GM15510 (cell line): Measurements from ENCODE around the gene PEDS1.

Experiments used
- POLR2A ChIP-seq: IDR thresholded peaks from 3 replicates; pipeline ENCODE4 v1.6.1; 2011; ENCODE audit warnings: borderline replicate concordance; ENCODE audit not compliant: insufficient read length; ENCODE audit errors: extremely low read depth

Gene PEDS1

DNA sequence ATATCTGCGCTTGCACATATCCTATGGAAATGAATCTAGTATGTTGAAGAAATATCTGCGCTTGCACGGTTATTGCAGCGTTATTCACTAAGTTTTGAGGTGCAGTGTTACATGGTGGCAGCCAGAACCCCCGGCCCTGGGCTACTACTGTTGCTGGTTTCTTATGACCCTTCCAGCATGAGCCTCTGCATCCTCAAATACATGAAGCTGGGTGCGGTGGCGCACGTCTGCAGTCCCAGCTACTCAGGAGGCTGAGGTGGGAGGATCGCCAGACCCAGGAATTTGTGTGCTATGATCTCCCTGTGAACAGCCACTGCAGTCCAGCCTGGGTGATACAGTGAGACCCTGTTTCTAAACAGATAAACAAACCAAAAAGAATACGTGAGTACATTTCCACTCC is 27.8 kb upstream of the PEDS1 start:
- no peak for TF ChIP-seq POLR2A

DNA sequence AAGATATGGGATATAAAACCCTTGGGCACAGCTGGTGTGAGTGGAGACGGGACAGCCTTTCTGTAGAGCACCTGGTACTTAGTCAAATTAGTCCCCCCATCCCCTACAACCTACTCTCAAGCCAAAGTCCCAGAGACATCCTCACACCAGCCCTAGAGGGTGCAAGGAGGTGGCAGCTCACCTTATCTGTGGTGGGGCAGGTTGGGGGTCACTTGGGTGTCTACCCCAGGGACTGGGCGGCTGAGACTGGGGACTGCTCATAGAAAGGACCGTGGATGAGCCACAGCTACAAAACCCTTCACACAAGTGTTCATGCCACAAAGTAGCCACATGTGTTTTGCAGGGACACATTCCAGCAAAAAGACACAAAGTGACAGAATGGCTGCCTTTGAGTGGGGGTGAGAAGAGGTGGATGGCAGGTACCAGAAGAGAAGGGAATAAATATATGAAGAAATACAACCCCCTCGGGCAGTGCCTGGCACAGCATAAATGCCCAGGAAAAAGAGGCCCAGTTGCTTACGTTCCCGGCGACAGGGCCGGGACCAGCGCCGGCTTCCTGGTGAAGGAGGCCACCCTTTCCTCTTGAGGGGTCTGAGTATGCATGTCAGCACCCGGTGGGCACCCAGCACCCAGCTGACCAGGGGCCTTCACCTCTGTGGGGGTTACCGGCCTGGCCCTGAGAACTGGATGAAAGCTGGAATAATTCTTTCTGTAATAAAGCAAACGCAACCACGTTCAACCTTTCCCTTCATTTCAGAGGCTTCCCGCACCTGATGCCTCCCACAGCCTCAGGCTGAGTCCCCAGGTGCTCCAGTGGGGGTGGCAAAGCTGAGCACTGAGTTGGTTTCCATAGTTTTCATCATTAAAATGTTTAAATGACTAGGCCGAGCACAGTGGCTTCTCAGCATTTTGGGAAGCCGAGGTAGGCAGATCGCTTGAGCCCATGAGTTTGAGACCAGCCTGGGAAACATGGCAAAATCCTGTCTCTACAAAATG is 22.7 kb upstream of the PEDS1 start:
- TF ChIP-seq POLR2A = no peak

DNA sequence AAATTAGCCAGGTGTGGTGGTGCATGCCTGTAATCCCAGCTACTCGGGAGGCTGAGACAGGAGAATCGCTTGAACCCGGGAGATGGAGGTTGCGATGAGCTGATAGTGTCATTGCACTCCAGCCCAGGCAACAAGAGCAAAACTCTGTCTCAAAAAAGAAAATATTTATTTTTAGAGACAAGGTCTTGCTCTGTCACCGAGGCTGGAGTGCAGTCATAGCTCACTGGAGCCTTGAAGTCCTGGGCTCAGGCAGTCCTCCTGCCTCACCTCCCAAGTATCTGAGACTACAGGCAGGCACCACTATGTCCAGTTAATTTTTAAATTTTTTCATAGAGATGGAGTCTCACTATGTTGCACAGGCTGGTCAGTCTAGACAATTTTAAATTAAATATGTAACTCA is 20.9 kb upstream of the PEDS1 start:
- no peak for TF ChIP-seq POLR2A

DNA sequence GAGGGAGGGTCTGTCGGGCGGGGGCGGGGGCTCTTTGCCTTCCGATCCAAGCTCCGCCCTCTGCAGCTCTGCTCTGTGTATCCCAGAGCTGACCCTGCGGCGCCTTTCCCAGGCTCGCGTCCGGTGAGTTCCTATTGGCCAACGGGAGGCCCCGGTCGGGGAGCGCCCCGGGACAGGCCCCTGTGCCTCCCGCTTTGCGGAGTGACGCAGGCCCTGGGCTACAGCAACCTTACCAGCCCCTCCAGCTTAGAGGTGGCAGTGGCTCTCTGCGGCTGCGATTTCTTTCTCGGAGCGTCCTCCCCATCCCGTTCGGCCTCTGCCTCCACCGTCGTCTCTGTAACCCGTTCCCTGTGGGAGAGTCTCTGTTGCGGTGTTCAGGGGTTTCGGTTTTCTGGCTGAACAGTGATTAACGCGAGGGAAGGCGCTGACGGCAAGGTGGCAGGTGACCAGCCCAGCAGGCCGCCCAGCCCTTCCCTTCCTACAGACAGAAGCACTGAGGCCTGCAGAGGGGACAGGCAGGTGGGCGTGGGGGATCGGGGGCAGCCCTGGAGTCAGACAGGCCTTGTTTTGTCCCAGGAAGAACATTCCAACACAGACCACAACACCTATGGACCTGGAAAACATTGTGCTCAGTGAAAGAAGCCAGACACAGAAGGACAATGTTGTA is 19.0 kb upstream of the PEDS1 start:
- TF ChIP-seq POLR2A = no peak

DNA sequence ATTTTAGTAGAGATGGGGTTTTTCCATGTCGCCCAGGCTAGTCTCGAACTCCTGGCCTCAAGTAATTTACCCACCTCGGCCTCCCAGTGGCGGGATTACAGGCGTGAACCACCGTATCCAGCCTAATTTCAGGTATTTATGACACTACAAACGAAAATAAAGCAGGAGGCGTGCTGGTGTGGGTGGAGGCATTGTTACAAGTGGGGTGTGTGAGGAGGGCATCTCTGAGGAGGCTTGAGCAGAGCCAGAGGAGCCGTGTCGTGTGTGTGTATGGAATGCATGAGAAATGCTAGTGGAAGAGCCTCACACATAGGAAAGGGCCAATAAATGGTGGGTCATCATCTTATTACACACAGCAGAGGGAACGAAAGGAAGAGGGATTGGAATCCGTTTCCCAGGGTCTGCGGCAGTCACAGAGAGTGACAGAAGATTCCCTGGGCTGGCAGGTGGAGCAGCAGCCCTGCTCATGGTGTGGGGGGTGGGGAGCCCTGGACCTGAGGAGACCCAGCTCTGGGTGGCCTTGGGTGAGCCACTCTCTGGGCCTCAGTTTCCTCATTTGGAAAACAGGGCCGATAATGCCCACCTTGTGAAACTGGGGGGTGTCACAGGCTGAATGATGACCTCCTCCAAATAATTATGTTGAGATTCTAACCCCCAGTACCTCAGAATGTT is 17.2 kb upstream of the PEDS1 start:
- TF ChIP-seq POLR2A = no peak

DNA sequence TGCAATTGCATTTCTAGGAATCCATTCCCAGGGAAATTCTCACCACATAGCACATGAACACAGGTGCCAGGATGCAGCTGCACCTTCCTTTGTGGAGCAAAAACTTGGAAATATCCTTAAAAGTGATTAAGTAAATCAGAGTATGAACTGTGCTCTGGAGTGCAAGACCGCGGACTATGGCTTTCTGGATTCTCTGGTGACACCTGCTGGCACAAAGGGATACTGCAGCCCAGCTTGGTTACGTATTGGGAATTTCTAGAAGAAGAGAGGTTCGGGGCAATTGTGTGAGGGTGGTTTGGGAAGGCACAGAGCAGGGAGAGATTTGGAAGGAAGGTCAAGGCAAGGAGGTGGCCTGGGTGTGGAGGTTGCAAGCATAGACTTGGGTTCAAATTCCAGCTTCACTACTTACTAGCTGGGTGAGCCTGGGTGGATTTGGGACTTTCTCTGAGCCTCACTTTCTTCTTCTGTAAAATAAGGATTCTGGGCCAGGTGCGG is 15.9 kb upstream of the PEDS1 start:
- no peak for TF ChIP-seq POLR2A

DNA sequence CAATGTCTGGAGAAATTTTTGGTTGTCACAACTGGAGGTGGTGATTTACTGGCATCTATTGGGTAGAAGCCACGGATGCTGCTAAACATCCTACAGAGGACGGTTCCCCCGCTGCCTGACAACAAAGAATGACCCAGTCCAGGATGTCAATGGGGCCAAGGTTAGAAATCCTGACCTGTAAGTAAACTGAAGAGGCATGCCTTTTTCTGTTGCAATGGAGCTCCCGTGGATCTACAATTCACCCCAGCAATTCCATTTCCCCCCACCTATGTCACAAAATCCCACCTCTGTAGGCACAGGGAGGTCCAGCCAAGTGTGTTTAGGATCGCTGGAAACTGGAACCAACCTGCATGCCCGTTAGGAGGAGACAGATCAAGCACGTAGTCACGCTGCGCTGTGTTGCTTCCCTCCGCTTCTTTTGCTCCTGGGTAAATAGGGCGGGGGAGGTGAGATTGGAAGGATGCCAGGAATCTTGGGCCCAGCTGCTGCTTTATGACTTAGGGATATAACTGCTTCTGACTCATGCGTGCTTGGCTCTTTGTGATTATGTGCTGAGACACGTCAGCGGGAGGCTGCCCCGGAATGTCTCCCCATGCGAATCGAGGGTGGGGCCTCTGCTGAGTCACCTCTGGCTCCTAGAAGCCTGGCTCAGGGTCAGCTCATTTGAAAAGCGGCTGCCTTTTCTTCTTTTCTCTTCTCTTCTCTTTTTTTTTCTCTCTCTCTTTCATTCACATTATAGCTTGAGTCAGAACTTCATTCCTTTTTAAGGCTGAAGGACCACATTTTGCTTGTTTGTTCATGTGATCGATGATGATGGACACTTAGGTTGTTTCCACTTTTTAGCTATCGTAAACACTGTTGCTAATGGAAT is 12.4 kb upstream of the PEDS1 start:
- TF ChIP-seq POLR2A = peak; percentile 57

DNA sequence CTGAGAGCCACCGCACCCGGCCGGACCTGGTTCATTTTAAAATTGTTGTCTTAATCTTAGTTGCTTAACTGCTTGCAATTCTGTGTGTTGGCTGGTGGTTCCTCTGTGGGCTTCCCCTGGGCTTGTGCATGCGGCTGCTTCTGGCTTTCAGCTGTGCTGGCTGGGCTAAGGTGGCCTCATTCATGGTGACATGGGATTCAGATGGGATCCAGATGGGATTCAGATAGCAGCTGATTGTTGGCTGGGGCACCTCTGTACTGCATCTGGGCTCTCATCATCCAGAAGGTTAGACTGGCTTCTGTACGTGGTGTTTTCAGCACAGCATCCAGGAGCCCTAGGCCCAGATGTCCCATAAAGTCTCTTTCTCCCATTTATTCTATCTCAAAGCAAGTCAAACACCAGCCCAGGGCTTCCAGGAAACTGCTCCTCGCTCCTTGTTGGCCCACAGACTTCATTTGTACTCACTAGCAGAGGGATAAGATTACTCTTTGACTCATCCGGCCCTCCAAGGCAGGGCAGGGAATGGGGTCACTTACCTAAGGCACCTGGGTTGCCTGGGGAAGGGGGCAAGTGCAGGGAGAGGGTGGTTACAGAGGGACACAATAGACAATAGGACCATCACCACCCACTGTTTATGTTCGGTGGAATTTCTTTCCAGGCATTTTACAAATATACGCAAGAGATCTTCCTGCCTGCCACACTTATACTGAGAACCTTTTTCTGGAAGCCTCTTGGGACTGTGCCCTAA is 10.2 kb upstream of the PEDS1 start:
- TF ChIP-seq POLR2A = no peak

DNA sequence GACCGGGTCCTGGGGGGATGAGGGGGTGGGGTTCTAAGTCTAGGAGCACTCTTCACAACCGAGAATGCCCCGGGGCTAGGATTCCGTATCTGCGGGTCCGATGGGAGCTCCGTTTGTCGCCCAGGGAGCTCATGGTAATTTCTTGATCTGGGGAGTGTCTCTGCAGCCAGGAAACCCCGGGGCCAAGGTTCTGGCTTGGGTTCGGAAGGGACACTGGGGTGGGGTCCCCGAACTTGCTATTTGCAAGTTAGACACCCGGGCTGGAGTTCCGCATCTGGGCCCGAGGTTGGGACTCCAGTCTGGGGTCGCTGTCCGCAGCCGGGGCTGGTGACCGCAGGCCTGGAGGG is 397 bp downstream of the PEDS1 start:
- TF ChIP-seq POLR2A = no peak

DNA sequence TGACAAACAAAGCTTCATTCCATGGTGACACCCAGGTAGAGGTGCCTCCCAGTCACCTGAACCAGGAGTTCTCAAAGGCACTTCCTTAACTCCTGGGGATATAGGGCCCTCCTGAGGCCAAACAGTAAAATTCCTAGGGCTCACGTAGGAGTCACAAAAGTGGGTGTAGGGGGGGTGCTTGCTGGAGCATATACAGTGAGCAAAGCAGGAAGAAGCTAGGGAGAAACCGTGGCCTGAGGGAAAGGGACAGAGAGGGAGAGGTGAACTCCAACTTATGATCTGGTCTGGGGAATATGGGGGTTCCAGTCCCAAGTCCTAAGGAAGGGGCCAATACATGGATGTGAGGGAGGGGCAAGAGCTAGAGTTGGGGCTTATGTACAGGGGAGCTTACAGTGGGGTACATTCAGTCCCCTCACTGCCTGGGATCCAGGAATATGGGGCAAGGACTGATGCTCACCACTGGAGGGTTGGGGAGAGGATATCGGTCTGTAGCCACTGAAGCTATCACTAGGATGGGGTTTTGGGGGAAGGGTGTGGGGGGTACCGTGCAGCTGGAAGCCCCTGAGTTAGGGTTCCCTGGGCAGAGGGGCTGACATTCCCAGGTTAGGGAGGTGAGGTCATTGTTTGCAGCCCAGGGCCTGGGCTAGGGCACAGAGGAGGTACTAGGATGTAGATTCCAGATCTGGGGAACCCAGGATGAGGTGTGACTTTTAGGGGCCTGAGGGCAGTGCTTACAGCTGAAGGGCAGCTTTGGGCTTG is 950 bp downstream of the PEDS1 start:
- TF ChIP-seq POLR2A = no peak

DNA sequence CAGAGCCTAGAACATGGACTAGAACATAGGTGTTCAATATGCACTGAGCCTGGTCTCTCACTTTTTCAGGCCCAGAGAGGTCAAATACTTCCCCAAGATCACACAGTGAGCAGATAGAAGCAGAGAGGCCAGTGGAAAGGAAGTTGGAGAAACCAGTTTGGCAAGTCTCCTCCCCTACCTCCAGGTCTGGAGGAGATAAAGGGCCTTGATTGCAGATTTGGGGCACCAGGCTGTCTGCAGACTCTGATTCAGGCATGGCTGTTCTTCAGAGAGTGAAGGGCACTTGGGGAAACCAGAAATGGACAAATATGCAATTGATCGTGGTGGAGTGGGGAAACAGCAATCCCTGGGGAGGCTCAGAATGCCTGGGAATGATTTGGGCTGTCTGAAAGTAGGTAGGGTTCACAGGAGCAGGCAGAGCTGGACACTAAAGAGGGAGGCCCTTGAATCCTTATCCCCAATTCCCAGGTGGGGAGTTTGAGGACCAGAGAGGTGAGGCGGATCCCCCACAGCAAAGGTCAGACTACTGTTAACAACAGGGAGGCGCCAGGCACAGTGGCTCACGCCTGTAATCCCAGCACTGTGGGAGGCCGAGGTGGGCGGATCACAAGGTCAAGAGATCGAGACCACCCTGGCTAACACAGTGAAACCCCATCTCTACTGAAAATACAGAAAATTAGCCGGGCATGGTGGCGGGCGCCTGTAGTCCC is 2.3 kb downstream of the PEDS1 start:
- TF ChIP-seq POLR2A = no peak

DNA sequence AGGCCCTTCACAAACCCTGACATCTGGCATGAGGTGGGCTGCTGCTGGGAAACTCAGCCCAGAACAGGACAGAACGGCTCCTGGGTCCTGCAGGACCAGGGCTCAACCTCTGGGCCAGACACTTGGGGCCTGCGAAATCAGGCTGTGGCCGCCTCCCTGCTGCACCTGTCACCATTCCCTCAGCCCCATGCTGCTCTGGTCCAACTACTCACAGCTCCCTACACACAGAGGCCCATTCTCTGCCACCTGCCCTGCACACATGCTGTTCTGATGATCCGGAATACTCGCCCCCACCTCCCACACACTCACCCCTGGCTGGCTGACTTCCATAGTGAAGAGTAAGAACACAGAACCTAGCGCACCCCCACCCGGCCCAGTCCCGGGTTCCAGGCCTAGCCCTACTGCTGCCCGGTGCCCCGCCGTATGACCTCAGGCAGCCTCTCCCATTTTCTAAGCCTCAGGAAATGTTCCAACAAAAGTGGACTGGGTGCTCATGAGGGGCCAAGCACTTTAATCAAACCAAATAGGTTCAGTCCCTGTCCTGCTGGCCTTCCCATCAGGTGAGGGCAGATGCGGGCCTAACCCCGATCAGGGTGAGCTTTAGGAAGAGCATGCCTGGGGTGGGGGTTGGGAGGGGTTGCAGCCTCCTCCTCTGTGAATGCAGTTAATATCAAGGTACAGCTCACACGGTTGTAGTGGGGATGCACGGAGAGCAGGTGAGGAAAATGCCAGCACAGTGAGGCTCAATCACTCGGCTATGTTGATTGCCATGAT is 3.9 kb downstream of the PEDS1 start:
- TF ChIP-seq POLR2A = no peak
